Kasumi-1 (cell line): ENCODE results near the gene ADCY2.

ENCODE experiments used
- DNase-seq, 2 experiments: peaks; one replicate each; lab custom pipeline; 2025; lab: John Stamatoyannopoulos, UW

ADCY2 gene

GRCh38 chr5:7828269-7828668 lies 432.3 kb downstream of the ADCY2 start:
- no peak for DNase-seq

GRCh38 chr5:7834982-7835381 lies 439.0 kb downstream of the ADCY2 start:
- DNase-seq: no peak

GRCh38 chr5:7837403-7837802 lies 441.5 kb downstream of the ADCY2 start:
- no peak for DNase-seq

GRCh38 chr5:7842531-7842930 lies 446.6 kb downstream of the ADCY2 start:
- no peak for DNase-seq

- DNase-seq: no peak
Measured at GRCh38 chr5:7844901-7845300, 449.0 kb downstream of the ADCY2 start.

GRCh38 chr5:7845557-7845956 lies 449.6 kb downstream of the ADCY2 start:
- no peak for DNase-seq

GRCh38 chr5:7846327-7846726 lies 450.4 kb downstream of the ADCY2 start:
- DNase-seq: no peak

GRCh38 chr5:7848296-7848695 lies 452.4 kb downstream of the ADCY2 start:
- no peak for DNase-seq

- peak; percentile 4 to 18 for DNase-seq
Measured at GRCh38 chr5:7849681-7850394, 453.9 kb downstream of the ADCY2 start.

GRCh38 chr5:7850395-7851239 lies 454.7 kb downstream of the ADCY2 start, which contains the start of gene CFAP90:
Gene CFAP90 (minus strand): TSS chr5:7851133. CDS start chr5:7851021, 112 bp downstream.
- DNase-seq: no peak

GRCh38 chr5:7851240-7851592 lies 455.3 kb downstream of the ADCY2 start:
- no peak for DNase-seq

- DNase-seq: no peak
Measured at GRCh38 chr5:7851617-7852289, 455.8 kb downstream of the ADCY2 start.

GRCh38 chr5:7852542-7852941 lies 456.6 kb downstream of the ADCY2 start:
- DNase-seq: no peak

GRCh38 chr5:7852988-7853387 lies 457.1 kb downstream of the ADCY2 start:
- no peak for DNase-seq

GRCh38 chr5:7855611-7856010 lies 459.7 kb downstream of the ADCY2 start:
- no peak for DNase-seq

GRCh38 chr5:7856855-7857254 lies 460.9 kb downstream of the ADCY2 start:
- peak; percentile 68 to 77 for DNase-seq

- DNase-seq: no peak
Measured at GRCh38 chr5:7857361-7857760, 461.4 kb downstream of the ADCY2 start.

GRCh38 chr5:7857926-7858632 lies 462.1 kb downstream of the ADCY2 start:
- DNase-seq: no peak

- DNase-seq: no peak
Measured at GRCh38 chr5:7866196-7866595, 470.3 kb downstream of the ADCY2 start.

- DNase-seq: no peak
Measured at GRCh38 chr5:7867260-7867659, 471.3 kb downstream of the ADCY2 start.

GRCh38 chr5:7868427-7868772 lies 472.5 kb downstream of the ADCY2 start:
- peak; percentile 38 to 52 for DNase-seq

GRCh38 chr5:7868773-7869473 lies 473.0 kb downstream of the ADCY2 start, which contains the start of the genes FASTKD3 and MTRR:
Gene FASTKD3 (minus strand): TSS chr5:7869031. CDS start chr5:7868083, 948 bp downstream.
Gene MTRR (plus strand): TSS chr5:7869148. CDS start chr5:7870795, 1,647 bp downstream.
- peak; percentile 92 to 94 for DNase-seq
